Raji (cell line): ENCODE results near the gene NABP2.

Experiments used
- POLR2A ChIP-seq: IDR thresholded peaks from 2 replicates; pipeline ENCODE4 v1.6.1; 2011; ENCODE audit warnings: low read depth, low read length, control low read depth; ENCODE audit not compliant: insufficient read depth

NABP2 gene

DNA sequence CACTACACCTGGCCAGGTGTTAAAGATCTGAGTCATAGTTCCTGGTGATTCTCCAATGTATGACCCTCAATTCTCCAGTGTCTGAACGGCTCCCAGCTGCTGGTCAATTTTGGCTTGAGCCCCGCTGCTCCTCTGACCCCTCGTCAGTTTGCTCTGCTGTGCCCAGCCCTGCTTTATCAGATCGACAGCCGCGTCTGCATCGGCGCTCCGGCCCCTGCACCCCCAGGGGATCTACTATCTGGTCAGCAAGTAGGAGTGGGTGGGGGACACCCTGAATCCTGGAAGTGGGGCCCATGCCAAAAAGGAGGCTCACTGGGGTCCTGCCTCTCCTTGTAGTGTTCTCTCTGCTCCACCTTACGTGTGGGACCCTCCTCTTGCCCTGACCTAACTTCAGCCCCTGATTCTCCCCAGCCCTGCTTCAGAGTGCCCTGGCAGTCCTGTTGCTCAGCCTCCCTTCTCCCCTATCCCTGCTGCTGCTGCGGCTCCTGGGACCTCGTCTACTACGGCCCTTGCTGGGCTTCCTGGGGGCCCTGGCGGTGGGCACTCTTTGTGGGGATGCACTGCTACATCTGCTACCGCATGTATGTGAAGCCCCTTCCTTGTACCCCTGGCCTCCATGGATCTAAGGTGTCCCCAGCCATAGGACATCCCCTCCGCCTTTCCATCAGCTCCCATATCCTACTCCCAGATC lies 10.7 kb downstream of the NABP2 start:
- no peak for TF ChIP-seq POLR2A

GRCh38 chr12:56236091-56236490 lies 11.9 kb downstream of the NABP2 start:
- no peak for TF ChIP-seq POLR2A

- TF ChIP-seq POLR2A = no peak
Measured at GRCh38 chr12:56236985-56237384, 12.8 kb downstream of the NABP2 start.

DNA sequence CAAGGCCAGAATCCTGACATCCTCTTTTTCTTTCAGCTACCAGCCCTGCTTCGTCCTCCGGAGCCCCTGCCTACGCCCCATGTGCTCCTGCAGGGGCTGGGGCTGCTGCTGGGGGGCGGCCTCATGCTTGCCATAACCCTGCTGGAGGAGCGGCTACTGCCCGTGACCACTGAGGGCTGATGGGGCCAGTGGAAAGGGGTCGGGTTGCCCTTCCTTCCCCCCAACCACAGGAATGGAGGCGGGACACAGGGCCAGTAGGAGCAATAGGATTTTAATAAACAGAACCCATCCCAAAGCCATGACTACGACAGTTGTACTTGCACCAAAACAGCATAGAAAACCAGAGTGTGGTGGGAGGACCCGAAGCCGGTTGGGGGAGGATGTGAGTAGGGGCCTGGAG lies 13.4 kb downstream of the NABP2 start:
- no peak for TF ChIP-seq POLR2A

DNA sequence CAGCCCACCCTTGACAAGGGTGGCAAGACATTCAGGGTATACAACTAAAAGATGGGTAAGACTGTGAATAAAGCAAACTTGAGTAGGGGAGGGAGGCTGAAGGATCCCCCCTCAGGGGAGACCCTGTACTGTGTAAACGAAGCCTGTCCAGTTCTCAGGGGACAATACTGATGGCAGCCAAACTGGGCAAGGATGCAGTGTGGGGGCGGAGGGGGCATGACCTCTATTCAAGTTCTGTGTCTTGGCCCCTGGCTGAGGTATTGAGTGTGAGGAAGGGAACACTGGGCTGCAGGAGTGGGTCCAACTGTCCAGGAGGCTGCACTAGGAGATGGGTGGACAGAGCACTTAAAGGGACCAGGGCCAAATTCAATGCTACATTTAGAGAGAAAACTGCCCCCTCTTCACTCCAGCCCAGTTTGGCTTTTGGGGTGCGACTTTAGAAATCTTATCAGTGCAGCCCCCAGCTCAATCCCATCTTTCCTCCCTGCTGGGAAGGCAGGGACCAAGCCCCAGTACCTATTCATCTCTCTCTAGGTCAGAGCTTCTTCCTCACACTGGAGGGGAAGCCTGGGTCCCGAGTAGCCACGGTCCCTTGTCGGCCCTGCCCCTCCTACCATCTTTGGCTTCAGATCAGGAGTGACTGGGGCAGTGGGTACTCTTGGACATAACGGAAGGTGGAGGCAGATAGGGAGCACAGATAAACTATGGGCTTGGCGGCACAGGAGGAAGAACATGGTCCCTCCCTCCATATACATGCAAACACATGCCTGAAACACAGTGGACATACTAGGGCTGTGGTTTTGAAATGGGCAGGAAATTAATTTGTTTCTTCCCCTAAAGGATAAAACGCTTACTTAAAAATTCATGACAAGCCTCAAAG lies 17.5 kb downstream of the NABP2 start:
- no peak for TF ChIP-seq POLR2A

GRCh38 chr12:56242986-56243385 lies 18.8 kb downstream of the NABP2 start:
- no peak for TF ChIP-seq POLR2A

DNA sequence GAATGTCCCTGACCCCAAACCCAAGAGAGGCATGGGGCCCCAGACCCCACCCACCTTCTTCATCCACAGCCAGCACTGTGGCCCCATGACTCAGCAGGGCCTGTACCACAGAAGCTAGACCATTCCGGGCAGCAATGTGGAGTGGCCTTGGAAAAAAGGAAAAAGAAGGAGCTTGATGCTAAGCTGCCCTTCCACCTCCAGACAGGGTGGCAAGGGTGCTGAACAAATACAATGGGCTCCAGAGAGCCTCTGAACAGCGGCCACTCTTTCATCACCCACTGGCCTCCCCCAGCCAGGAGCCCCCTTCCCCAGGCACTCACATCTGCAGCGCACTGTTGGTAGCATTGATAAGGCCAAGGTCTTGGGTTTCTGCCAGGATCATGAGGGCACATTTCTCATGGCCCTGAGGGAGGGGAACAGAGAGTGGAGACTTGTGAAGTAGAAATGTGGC lies 19.6 kb downstream of the NABP2 start:
- no peak for TF ChIP-seq POLR2A

DNA sequence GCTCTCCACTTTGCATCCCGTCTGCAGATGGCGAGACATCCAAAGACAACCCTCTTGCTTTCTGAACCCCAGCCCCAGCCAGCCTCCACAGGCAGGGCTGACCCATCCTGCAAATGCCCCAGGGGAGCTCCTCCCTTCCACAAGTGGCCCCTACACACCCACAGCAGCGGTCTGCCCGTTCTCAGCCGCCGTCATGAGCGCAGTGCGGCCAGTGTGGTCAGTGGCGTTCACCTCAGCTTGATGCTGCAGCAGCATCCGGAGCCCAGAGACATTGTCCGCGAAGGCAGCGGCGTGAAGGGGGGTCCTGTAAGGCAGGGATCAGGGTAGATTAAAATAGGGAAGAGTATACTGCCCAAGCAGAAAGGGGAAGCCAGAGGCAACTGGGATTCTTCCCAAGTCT lies 20.4 kb downstream of the NABP2 start:
- TF ChIP-seq POLR2A = no peak

DNA sequence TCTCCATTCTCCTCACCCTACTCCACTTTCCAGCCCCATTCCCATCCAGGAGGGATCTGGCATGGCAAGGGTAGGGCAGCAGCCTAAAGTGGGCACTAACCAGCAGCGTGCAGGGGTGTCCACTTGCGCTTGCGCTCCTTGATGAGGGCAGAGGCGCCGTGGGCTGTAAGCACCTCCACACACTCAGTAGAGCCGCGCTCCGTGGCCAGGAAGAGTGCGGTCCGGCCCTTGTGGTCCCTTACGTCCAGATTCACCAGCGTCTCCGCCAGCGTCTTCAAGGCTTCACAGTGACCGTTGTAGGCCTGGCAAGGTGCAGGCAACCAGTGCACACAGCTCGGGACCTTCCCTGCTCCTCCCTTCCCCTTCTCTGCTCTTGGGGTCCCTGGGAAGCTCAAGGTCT lies 23.8 kb downstream of the NABP2 start:
- TF ChIP-seq POLR2A = no peak

DNA sequence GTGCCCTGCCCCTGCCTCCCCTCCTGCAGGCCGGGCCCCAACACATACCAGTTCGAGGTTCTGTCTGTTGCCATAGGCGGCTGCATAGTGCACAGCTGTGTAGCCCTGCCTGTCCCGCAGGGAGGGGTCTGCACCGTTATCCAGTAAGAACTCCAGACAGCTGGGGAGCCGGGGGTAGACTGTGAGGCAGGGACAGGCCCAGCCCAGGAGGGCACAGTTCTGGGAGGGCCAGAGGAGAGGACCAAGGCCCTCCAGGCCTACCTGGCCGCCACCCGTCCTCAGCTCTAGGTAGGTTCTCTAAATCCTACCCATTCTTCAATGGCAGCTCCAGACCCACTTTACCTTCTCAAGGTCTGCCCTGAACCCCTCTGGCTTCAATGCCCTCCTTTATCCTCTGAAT lies 24.6 kb downstream of the NABP2 start:
- TF ChIP-seq POLR2A = no peak

DNA sequence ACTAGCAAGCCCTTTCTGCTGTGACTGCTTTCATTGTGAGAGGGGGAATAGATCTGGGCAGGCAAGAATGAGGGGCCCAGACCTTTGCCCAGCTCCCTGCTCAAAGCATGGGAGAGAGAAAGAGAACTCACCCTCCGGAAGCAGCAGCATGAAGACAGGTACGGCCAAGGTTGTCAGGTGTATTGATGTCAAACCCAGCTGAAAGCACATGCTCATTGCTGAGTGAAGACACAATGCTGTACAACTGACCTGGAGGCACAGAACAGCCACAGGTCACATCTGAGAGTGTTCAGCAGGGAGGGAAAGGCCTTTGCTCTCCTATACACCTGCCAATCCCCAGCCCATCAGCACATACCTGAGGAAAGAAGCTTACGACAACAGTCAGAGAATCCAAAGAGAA lies 28.5 kb downstream of the NABP2 start:
- no peak for TF ChIP-seq POLR2A

GRCh38 chr12:56253091-56253490 lies 28.9 kb downstream of the NABP2 start:
- no peak for TF ChIP-seq POLR2A

GRCh38 chr12:56255671-56256070 lies 31.5 kb downstream of the NABP2 start:
- no peak for TF ChIP-seq POLR2A

DNA sequence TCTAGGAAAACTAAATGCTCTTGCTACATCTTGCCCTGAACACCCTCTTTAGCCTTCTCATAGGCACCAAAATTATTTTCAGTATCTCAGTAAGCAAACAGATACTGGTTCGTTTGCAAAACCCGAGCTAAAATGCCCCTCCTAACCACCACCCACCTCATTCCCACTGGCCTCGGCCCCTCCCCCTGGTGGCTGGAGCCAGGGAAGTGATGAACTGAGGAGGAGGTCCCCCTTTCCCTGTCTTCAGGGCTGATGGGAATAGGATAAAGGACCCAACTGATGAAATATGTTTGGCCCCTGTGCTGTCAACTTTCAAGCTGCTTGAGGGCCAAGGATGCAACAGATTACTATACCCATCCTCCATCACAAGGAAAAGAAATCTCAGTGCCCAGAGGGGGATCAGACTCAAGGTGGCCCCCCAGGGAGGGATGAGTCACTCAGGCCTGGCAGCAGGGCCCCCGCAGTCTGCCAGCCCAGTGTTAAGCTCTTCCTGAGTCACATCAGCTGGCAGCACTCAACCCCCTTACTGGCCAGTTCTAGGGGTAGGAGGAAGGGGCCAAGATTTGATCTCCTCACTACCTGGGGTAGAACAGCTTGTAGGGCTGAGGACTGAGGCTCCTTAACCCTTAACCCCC lies 32.3 kb downstream of the NABP2 start:
- TF ChIP-seq POLR2A = no peak

- no peak for TF ChIP-seq POLR2A
Measured at GRCh38 chr12:56257071-56257470, 32.9 kb downstream of the NABP2 start.
